Head of caudate nucleus (tissue), 42 donors: Measurements from ENCODE around the gene COL4A1.
"Not testable (repeated sequence)": the region's sequence is repeated elsewhere in the genome, so short reads cannot be mapped to it uniquely, and the experiment has no call there.

Experiments used
- DNase-seq, 42 donors: peaks; one replicate each; pipeline versions ENCODE4 v3.0.0 to v3.0.0-alpha.2; 2020 to 2021; ENCODE audit warnings: mixed read lengths in 7 of 42
- intact Hi-C: fragments of 100-400 bp; cut with DNase I; formaldehyde crosslinking; loops from one replicate; pipeline ENCODE4 v1.15.0; 2022

COL4A1 gene

DNA sequence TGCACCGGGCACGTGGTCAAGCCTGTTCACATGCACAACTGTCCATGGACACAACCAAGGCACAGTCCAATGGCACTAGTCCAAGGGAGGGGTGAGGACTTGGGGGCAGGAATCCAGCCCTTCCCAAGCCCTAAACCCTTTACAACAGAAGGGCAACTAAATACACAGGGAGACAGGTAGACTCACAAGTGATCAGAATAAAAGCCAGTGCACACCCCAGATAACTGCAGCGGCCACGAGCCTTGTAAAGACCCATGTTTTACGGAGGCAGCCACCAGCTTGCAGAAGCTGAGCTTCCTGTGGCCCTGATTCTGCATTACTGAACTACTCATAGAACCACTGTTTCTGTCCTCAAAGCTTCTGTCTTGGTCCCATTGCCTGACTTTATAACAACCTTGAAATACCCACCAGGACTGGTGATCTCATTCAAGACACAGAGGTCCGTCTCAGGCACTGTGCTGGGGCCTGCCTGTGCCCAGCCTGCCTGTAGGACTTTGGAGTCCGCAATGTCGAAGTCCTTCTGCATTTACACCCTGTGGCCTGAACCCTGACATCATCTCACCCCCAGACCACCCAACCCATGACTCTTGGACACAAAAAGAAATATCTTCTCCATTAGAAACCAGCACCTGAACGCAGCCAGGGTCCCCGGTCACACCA, 181.2 kb downstream of the COL4A1 start:
- intact Hi-C loops, result no loop called here
- DNase-seq, result no peak

GRCh38 chr13:110125157-110125556, 181.8 kb downstream of the COL4A1 start:
- no peak for DNase-seq
- intact Hi-C loops, result no loop called here

DNA sequence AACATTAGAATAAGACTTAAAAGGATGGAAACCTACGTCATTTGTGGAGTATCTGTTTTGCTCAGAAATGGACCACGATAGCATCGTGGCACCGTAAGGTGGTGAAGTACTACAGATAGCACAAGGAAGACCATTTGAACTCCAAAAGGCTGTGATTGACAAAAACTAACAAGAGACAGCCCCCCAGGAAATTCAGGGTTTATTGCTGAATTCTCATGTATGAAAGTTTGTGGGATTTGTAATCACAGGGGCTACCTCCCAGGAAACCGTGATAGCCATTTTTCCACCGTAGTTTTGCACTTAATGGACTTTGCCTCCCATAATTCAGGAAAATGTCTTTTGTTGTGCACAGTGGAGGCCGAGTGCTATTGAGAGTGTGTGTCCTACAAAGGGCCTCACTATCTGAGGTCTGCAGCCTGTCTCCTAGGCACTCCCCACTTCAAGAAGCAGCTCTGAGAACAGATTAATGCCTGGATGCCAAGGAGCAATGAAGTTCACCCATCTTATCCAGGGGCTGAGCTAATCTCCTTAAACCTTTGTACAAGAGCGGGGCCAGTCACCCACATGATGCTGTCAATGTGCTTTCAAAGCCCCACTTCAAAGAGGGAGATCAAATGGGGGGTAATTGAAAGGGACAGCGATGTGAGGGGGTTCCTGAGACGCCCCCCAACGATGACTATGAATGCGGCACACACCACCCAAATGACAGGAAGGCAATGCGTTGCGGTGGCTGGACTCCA, 182.6 kb downstream of the COL4A1 start:
- intact Hi-C loops, result no loop called here
- DNase-seq, result no peak

DNA sequence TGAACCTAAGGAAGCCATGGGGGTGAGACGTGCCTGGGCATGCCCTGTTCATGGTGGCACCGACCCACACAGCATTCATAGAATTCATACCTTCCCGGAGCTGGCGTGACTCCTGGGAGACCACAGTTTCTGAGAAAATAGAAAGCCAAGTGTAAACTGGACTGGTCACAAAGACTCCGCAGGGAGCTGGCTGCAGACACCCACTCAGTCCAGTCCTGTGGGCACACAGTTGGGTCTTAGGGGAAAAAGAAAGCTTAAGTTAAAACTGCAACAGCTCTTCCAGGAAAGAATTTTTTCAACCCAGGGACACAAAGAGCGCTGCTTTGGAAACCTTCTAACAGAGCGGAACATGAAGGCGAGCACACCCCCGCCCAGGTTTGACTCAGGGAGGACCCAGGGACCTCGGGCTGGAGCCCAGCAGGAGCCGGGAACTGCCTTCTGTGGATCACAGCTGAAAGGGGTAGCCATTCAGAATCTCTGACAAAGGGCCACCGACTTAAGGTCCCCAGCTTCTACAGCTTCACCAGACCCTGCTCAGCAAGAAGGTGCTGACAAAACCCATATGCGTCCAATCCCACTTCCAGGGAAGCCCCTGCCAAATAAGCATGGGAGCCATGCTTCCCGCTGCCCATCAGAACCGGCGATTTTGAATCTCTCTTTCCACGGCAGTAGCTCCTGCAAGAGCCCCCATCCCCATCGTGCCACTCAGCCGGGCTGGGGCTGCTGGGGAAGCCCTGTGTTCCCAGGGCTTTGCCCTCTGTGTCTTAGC, 183.7 kb downstream of the COL4A1 start:
- DNase-seq, result peak in 13 of 42 donors; percentile 21 to 85 (median 51)
- intact Hi-C loops, result no loop called here

DNA sequence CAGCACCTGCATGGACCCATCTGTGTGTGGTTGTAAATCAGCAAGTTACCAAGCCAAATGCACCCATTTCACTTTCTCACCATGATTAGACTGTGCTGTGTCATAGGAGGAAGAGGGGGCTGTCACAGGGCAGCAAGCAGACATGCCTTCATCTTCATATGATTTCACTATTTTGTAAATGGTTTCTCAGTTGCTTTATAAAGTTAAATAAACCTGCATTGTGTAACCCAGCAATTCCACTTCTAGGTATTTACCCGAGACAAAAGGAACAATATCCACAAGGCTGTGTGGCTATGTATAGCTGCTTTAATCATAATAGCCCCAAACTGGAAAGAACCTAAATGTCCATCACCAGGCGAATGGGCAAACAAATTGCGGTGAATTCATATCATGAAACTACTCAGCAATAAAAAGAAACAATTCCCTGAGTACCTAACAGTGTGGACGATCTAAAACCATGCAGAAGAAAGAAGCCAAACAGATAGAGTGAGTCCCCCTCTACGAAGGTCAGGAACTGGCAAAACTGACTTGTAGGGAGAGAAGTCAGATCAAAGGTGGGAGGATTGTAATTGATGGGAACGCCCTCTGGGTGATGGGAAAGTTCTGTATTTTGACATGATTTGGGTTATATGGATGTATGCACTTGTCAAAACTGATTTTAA, 185.4 kb downstream of the COL4A1 start:
- DNase-seq, result peak in 1 of 42 donors; percentile 14
- intact Hi-C loops, result no loop called here

- intact Hi-C loops, result no loop called here
- DNase-seq, result peak in 1 of 42 donors; percentile 33
These were observed 186.7 kb downstream of the COL4A1 start for GRCh38 chr13:110119935-110120905.

DNA sequence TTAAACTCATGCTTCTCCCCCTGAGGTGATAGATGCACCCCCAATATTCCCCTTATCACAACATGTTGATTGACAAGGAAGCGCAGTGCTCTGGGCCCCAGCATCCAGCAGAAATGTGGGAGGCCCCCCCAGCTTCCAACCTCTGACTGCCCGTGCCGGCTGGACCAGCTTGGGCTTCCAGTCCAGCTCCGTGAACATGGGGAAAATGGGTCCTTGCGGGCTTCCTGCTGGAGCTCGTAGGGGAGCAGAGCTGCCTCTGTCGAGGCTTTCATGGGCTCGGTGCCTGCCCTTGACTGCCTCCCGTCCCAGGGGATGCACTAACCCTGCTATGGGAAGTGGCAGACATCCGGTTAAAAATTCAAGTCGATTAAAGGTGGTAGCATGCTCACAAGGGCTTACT, 188.9 kb downstream of the COL4A1 start:
- intact Hi-C loops, result no loop called here
- peak in 2 of 42 donors; percentile 26 to 29 for DNase-seq

GRCh38 chr13:110116072-110116487, 190.9 kb downstream of the COL4A1 start:
- peak in 2 of 42 donors; percentile 36 to 50 for DNase-seq
- intact Hi-C loops, result no loop called here

DNA sequence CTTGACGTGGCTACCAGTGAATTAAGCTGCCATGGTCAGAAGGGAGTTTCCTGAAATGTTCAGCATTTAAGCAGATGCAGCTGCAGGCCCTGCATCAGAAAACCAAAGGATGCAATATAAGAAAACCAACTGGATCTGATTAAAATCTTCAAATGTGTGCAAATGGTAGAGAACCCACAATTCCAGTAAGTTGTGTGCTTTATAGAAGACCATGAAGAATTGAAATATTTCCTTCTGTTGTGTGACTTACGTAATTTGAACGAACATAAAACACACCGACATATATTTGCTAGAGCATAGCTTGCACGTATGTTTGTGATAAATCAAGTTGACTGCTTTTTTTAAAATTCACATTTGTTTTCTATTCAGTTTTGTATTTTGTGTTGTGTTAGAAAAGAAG, 191.4 kb downstream of the COL4A1 start:
- DNase-seq, result no peak
- intact Hi-C loops, result no loop called here

DNA sequence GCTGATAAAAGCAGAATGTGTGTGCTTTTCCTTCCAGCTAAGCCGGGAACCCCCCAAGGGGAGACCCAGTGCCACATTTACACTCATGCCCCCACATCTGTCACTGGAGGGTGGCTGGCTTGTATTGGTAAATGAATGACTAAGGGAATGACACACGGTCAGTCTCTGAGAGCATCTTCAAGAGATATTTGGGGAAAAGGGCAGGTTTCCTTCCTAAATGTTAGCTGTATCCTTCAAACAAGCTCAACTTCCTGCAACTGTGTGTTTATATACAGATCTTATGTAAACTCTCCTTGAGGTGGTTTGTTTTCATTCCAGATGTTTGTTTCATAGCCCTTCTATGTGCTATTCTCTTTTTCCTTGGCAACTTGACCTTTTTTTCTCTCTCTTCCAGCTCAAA, 192.6 kb downstream of the COL4A1 start:
- DNase-seq, result no peak
- intact Hi-C loops, result no loop called here

DNA sequence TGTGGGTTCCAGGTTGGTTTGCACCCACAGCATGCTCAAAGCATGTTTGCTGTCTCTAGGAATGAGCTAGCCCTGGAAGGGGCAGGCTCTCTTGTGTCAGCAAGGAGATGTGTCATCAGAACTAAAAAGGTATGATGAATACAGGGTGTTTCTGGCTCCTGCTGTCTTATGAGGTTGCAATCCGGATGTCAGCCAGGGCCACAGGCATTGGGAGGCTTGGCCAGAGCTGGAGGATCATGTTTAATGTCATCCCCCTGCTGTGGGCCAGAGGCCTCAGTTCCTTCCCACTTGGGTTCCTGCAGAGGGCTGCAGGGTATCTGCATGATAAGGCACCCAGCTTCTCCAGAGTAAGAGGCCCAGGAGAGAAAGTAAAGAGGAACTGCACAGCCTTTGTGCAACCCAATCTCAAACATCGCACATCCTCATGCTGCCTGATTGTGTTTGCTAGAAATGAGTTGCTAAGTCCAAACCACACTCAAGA, 193.6 kb downstream of the COL4A1 start:
- peak in 1 of 42 donors; percentile 24 for DNase-seq
- intact Hi-C loops, result no loop called here

- intact Hi-C loops, result not testable (repeated sequence)
- peak in 1 of 42 donors; percentile 31 for DNase-seq
These were observed 194.6 kb downstream of the COL4A1 start for GRCh38 chr13:110112379-110112778.

GRCh38 chr13:110110783-110111182, 196.2 kb downstream of the COL4A1 start:
- intact Hi-C loops, result no loop called here

DNA sequence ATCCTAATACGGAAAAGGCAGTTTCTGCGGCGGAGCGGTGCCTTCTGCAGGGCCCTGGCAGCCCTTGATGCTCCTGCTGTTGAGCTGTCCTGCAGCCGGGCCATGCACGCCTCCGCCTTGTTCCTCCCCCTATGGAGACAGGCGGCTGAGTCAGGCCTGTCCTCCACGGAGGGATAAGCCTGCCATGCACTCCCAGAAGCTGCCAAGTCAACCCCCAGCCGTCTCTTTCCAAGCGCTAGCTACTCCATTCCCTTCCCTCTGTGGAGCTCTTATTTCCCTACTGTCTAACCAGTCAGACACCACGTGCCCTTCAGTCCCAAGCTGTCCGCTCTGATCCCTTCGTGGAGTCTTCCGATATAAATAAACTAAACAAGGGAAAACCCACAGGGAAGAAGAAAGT, 197.0 kb downstream of the COL4A1 start:
- peak in 12 of 42 donors; percentile 33 to 82 (median 50) for DNase-seq
- intact Hi-C loops, result no loop called here

More at GRCh38 chr13:110110783-110111182, 196.2 kb downstream of the COL4A1 start:
- DNase-seq, result peak in 1 of 42 donors; percentile 28

GRCh38 chr13:110109140-110109783, 197.7 kb downstream of the COL4A1 start:
- DNase-seq, result peak in 1 of 42 donors; percentile 25
- intact Hi-C loops, result no loop called here

DNA sequence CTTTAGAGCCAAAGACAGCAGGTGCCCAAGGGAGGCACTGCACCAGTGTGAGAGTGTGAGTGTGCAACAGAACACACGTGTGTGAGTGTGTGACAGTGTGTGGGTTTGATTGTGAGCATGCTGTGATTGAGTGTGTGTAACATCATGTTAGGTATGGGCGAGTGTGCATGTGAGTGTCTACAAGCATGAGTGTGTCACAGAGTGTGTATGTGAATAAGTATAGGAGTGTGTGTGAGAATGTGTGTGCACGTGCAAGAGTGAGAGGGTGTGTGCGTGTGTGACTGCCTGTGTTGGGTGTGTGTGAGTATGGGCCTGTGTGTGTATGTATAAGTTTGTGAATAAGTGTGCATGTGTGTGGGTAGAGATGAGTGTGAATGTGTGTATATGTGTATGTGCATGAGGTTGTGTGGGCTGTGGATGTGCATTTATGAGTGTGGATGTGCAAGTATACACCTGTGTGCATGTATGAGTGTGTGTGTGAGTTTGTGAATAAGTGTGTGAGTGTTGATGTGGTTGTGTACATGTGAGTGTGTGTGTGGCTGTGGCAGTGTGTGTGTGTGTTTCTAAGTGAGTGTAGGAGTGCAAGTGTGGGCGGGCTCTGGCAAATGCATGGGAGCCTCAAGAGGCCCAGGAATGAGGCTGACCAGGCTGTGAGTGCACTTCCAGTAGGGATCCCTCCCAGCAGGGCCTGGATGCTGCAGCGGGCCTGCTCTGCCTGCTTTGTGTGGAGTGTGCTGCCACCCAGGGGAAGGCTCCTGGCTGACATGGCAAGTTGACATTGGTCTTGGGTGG, 198.4 kb downstream of the COL4A1 start:
- DNase-seq, result peak; percentile 56 to 90 (median 76)
- intact Hi-C loops, result no loop called here
